Sigmoid colon (tissue), 7 donors: Measurements from ENCODE around the gene MIF4GD. TPM values are rescaled to one million over a fixed set of nuclear protein-coding genes. Genes with fewer than 3 reads are reported as not detected.

Experiments
- DNase-seq: peaks from one replicate; pipeline ENCODE4 v3.0.0-alpha.2; 2019
- H3K27ac ChIP-seq, 4 donors: fragments of 200-600 bp; sonication (generic); one replicate each; pipeline ENCODE4 v1.5.1; 2016 to 2019; ENCODE audit warnings: mild to moderate bottlenecking in 1 of 4
- H3K27me3 ChIP-seq, 3 donors: fragments of 200-600 bp; sonication (generic); one replicate each; pipeline ENCODE4 v1.5.1; 2019; ENCODE audit warnings: mild to moderate bottlenecking in 1 of 3
- H3K36me3 ChIP-seq, 4 donors: fragments of 200-600 bp; sonication (generic); one replicate each; pipeline ENCODE4 v1.5.1; 2016 to 2019
- H3K4me1 ChIP-seq, 4 donors: fragments of 200-600 bp; sonication (generic); one replicate each; pipeline ENCODE4 v1.5.1; 2017 to 2019
- H3K4me3 ChIP-seq, 4 donors: fragments of 200-600 bp; sonication (generic); one replicate each; pipeline ENCODE4 v1.5.1; 2017 to 2019; ENCODE audit warnings: mild to moderate bottlenecking in 2 of 4, moderate library complexity in 1 of 4
- H3K9me3 ChIP-seq, 4 donors: fragments of 200-600 bp in 3 of 4; sonication (generic) in 3 of 4; one replicate each; pipeline versions ENCODE4 v1.5.1 to v1.6.1; 2013 to 2019
- CTCF ChIP-seq, 4 experiments: fragments of 450-650 bp in 3 of 4; fragments of 200-600 bp in 1 of 4; IDR thresholded peaks; one replicate each; pipeline ENCODE4 v1.5.1; 2016 to 2019; ENCODE audit warnings: antibody characterized with exemption in 4 of 4, mild to moderate bottlenecking in 3 of 4, moderate library complexity in 2 of 4
- EP300 ChIP-seq, 4 donors: sonication (generic); formaldehyde crosslinking; IDR thresholded peaks; one replicate each; pipeline ENCODE4 v1.6.1; 2017; ENCODE audit warnings: antibody characterized with exemption in 4 of 4
- POLR2A ChIP-seq, 2 donors: fragments of 450-650 bp; IDR thresholded peaks; one replicate each; pipeline ENCODE4 v1.6.1; 2016; ENCODE audit warnings: antibody characterized with exemption in 2 of 2, mild to moderate bottlenecking in 2 of 2, moderate library complexity in 2 of 2
- POLR2AphosphoS5 ChIP-seq, 4 donors: sonication (generic); formaldehyde crosslinking; IDR thresholded peaks; one replicate each; pipeline ENCODE4 v1.6.1; 2017; ENCODE audit warnings: antibody characterized with exemption in 4 of 4
- WGBS, 2 donors: extraction: QIAGEN DNeasy Blood & Tissue Kit; methylation state at CpG; one replicate each; pipeline ENCODE4 v1.1.7; 2013; 5-methylcytosine and 5-hydroxymethylcytosine counted together
- intact Hi-C: fragments of 100-400 bp; cut with DNase I; formaldehyde crosslinking; loops from one replicate; pipeline ENCODE4 v1.15.1; 2023
- polyA plus RNA-seq, 3 donors: library from polyadenylated mRNA; stranded (reverse); fragments of 200-250 nt; gene quantifications; one replicate each; pipeline ENCODE4 v1.2.3, GENCODE V29; 2013
- total RNA-seq, 4 donors: library from RNA; depleted of rRNA; stranded (reverse); fragments of >200 nt; gene quantifications; one replicate each; pipeline ENCODE4 v1.1.0, GENCODE V29; 2016
- donor health status: healthy with polysubstance abuse.
- donor health status: Bipolar disorder and iron deficiency.
- donor health status: healthy.

The MIF4GD gene
- total and polyA plus RNA-seq, 7 donors = 15.0 to 40.7 (median 21.0) TPM

DNA sequence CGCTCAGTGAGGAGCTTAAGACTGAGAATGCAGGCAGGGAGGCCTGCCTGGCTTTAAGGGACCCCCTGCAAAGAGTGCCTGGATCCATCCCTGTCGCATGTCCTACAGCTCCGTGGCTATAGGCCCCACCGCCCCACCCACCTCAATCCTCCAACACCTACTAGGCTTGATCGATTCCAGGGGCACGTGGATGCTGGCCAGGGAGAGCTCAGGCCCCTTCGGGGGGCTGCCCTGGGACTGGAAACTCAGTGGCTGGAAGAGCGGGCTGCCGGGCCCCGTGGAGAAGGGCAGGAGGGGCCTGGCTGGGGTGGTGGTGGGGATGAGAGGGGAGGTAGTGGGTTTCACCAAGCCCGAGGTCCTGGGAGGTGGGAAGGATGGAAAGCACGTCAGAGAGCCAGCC lies 31.8 kb downstream of the MIF4GD start:
- Histone ChIP-seq H3K27me3 (no peaks in the 10 kb centered on the region), H3K4me3 (no peak overlapping the region), H3K9me3 (no peaks in the 10 kb centered on the region), H3K27ac (peak overlapping the region in 1 of 4 donors; percentile 31), H3K4me1 (no peaks in the 10 kb centered on the region), H3K36me3 (peaks cover 42 to 100% (median 84%) of the 10 kb centered on the region in 4 donors)
- TF ChIP-seq POLR2A (IDR thresholded peaks at IDR 0.05) (no peak), CTCF (IDR thresholded peaks at IDR 0.05) (no peak), EP300 (IDR thresholded peaks at IDR 0.05) (no peak), POLR2AphosphoS5 (IDR thresholded peaks at IDR 0.05) (no peak)
- 88 to 91% methylated on average over 12 of the region's 12 CpGs for WGBS, 2 donors
- intact Hi-C loops = no loop called here
- no peak for DNase-seq

DNA sequence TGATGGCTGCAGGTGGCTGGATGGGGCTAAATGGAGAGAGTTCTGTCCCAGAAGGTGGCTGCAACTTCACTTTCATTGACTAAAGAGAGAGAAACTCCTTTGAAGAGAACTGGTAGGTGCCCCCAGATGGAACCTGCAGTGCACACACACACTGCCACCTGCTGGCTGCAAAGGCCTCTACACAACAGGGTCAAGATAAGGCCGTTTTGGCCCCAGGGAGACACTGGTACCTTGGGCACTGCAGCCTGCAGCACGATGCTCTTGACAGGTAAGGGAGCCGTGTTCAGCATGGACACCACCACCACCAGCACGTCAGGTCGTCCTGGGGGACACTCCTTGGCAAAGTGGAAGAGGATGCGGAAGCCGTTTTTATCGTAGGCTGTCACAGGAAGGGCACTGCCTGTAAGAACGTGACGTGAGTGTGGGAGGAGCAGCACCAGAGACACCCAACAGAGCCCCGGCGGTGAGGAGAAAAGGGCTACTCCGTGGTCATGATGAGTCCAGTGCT lies 32.3 kb downstream of the MIF4GD start:
- no peak for DNase-seq
- Histone ChIP-seq H3K9me3 (no peaks in the 10 kb centered on the region), H3K4me3 (no peak overlapping the region), H3K27ac (peak overlapping the region in 2 of 4 donors; percentile 12 to 31), H3K27me3 (no peaks in the 10 kb centered on the region), H3K4me1 (no peaks in the 10 kb centered on the region), H3K36me3 (peaks cover 42 to 99% (median 81%) of the 10 kb centered on the region in 4 donors)
- TF ChIP-seq POLR2AphosphoS5 (IDR thresholded peaks at IDR 0.05) (no peak), CTCF (IDR thresholded peaks at IDR 0.05) (peak; percentile 19 to 81 (median 72))
- intact Hi-C loops = no loop called here
- 55 to 61% methylated on average over 13 of the region's 13 CpGs for WGBS, 2 donors

- H3K4me3 ChIP-seq = no peak overlapping the region
- H3K4me1 ChIP-seq = no peaks in the 10 kb centered on the region
- H3K36me3 ChIP-seq = peaks cover 38 to 97% (median 75%) of the 10 kb centered on the region in 4 donors
- H3K27ac ChIP-seq = peak overlapping the region in 1 of 4 donors; percentile 12
- no peaks in the 10 kb centered on the region for H3K9me3 ChIP-seq
- no peaks in the 10 kb centered on the region for H3K27me3 ChIP-seq
- TF ChIP-seq CTCF (IDR thresholded peaks at IDR 0.05) (no peak), POLR2A (IDR thresholded peaks at IDR 0.05) (no peak), EP300 (IDR thresholded peaks at IDR 0.05) (no peak), POLR2AphosphoS5 (IDR thresholded peaks at IDR 0.05) (no peak)
- intact Hi-C loops = no loop called here
- 54 to 82% methylated on average over 11 of the region's 11 CpGs for WGBS, 2 donors
- DNase-seq = no peak
These were observed 32.9 kb downstream of the MIF4GD start for GRCh38 chr17:75238020-75238580.

- TF ChIP-seq POLR2AphosphoS5 (IDR thresholded peaks at IDR 0.05) (no peak), POLR2A (IDR thresholded peaks at IDR 0.05) (no peak), EP300 (IDR thresholded peaks at IDR 0.05) (no peak), CTCF (IDR thresholded peaks at IDR 0.05) (no peak)
- Histone ChIP-seq H3K4me1 (no peaks in the 10 kb centered on the region), H3K27ac (no peak overlapping the region), H3K9me3 (no peaks in the 10 kb centered on the region), H3K4me3 (no peak overlapping the region), H3K27me3 (no peaks in the 10 kb centered on the region), H3K36me3 (peaks cover 40 to 97% (median 75%) of the 10 kb centered on the region in 4 donors)
- 86% methylated on average over 12 of the region's 12 CpGs for WGBS, 2 donors
- no peak for DNase-seq
- intact Hi-C loops = no loop called here
These were observed 33.7 kb downstream of the MIF4GD start for GRCh38 chr17:75237100-75238014.
